H1 (cell line): Measurements from ENCODE around the gene SEH1L.
"Not testable (repeated sequence)": the region's sequence is repeated elsewhere in the genome, so short reads cannot be mapped to it uniquely, and the experiment has no call there.

Experiments
- BRCA1 ChIP-seq: IDR thresholded peaks from 2 replicates; pipeline ENCODE4 v1.6.1; 2012; ENCODE audit warnings: low read depth, low read length, improper control_type of control experiment
- CBX5 ChIP-seq: fragments of 300-800, 300-1000 bp; sonication (generic); IDR thresholded peaks from 2 replicates; pipeline ENCODE4 v1.7.1; 2016; ENCODE audit warnings: antibody characterized with exemption, low read length, low read depth
- CTCF ChIP-seq, 3 experiments: IDR thresholded peaks; 1 replicate in 2 of 3; 2 replicates in 1 of 3; pipeline versions ENCODE4 v1.5.1 to v1.6.1; 2011; ENCODE audit warnings: low read length in 3 of 3, mild to moderate bottlenecking in 3 of 3, inconsistent platforms in 2 of 3, low read depth in 1 of 3, moderate library complexity in 1 of 3; ENCODE audit not compliant: insufficient read depth in 1 of 3; ENCODE audit errors: control extremely low read depth in 1 of 3
- EZH2 ChIP-seq: fragments of 200-600 bp; sonication (generic); IDR thresholded peaks from 2 replicates; pipeline ENCODE4 v1.7.1; 2012; ENCODE audit warnings: low read depth, mild to moderate bottlenecking, moderate library complexity, low read length, inconsistent platforms; ENCODE audit not compliant: severe bottlenecking
- POLR2A ChIP-seq, 2 experiments: IDR thresholded peaks; 1 replicate in 1 of 2; 2 replicates in 1 of 2; pipeline ENCODE4 v1.6.1; 2011; ENCODE audit warnings: low read depth in 2 of 2, low read length in 2 of 2, mild to moderate bottlenecking in 2 of 2; ENCODE audit errors: control extremely low read depth in 1 of 2
- TAF1 ChIP-seq: IDR thresholded peaks from 2 replicates; pipeline ENCODE4 v1.6.1; 2011; ENCODE audit warnings: mild to moderate bottlenecking, low read depth, low read length
- TF ChIP-seq, protein P1 (sequence below): IDR thresholded peaks from 2 replicates; pipeline ENCODE4 v1.6.1; 2011; ENCODE audit warnings: low read depth, mild to moderate bottlenecking, low read length; ENCODE audit not compliant: insufficient read depth

DNA sequence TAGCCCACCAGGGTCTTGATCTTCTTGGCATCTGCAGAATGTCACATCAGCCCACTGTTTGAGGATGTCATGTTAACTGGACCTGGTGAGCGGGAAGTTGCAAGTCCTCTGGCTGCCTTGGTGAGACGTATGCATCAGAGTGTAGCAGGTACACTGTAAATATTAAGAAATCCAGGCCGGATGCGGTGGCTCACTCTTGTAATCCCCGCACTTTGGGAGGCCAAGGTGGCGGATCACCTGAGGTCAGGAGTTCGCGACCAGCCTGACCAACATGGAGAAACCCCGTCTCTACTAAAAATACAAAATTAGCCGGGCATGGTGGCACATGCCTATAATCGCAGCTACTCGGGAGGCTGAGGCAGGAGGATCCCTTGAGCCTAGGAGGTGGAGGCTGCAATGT is 46.6 kb upstream of the SEH1L start:
- not testable (repeated sequence) for TF ChIP-seq TAF1; CTCF (IDR thresholded peaks at IDR 0.05; ENCODE audit: control extremely low read depth in 1 of 3, insufficient read depth in 1 of 3, low read depth in 1 of 3, low read length in 3 of 3); CBX5; EZH2; POLR2A (IDR thresholded peaks at IDR 0.05; ENCODE audit: control extremely low read depth in 1 of 2, low read depth in 2 of 2, low read length in 2 of 2); BRCA1
- TF ChIP-seq, protein P1, sequence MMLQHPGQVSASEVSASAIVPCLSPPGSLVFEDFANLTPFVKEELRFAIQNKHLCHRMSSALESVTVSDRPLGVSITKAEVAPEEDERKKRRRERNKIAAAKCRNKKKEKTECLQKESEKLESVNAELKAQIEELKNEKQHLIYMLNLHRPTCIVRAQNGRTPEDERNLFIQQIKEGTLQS: not testable (repeated sequence)
